ENCODE measurements around the gene EXOC1. TPM values are rescaled to one million over a fixed set of nuclear protein-coding genes. Genes with fewer than 3 reads are reported as not detected.

Gene EXOC1
- total RNA-seq, 1 experiment from 2014 or later = 24.1 TPM

DNA sequence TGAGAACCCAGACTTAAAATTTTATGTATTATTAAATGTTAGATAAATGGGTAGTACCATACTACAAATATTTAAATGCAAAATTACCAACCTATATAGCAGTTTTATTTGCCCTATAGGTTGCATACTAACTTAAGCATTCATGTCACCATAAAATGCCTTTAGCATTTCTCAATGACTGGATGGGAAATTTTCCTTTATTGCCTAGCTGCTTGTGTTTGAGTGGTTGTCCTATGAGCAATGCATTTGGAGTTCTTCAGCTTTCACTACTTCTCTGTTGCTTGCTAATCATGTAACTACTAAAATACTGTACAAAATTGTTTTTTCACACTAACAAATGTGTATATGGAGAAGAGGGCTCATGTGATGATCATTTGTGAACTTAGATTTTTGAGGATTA lies 51.1 kb downstream of the EXOC1 start:
- POLR2A ChIA-PET = no interaction called here
- Histone ChIP-seq H3K36me3 (ENCODE audit: control insufficient read depth, insufficient read depth, low read length) (peaks cover 4% of the 10 kb centered on the region; the same call in 1 of the 2 replicates), H3K4me1 (ENCODE audit: control insufficient read depth, insufficient read depth, low read length) (no peaks in the 10 kb centered on the region), H3K27me3 (ENCODE audit: control insufficient read depth, insufficient read depth, low read length) (no peaks in the 10 kb centered on the region), H3K4me3 (ENCODE audit: low read depth in 2 of 2, low read length in 2 of 2) (no peak overlapping the region), H3K27ac (ENCODE audit: low read length) (no peak overlapping the region), H3K9me3 (ENCODE audit: control insufficient read depth, insufficient read depth, low read depth, low read length) (no peaks in the 10 kb centered on the region)
- TF ChIP-seq REST (IDR thresholded peaks at IDR 0.05; ENCODE audit: insufficient read depth in 1 of 2, low read depth in 2 of 2, low read length in 1 of 2) = no peak
- no peak for TF ChIP-seq TCF7L2 (IDR thresholded peaks at IDR 0.05; ENCODE audit: low read depth, low read length)
- no peak for TF ChIP-seq POLR2AphosphoS5 (IDR thresholded peaks at IDR 0.05; ENCODE audit: low read depth, low read length)
- no peak for TF ChIP-seq SIN3A (IDR thresholded peaks at IDR 0.05; ENCODE audit: borderline replicate concordance, insufficient read depth, low read depth, low read length)
- no peak for TF ChIP-seq CTCF (IDR thresholded peaks at IDR 0.05)
- ATAC-seq (no peak), DNase-seq (ENCODE audit: low read depth, low spot score) (no peak)
- BruUV-seq (replicated peaks) = TSS peak; percentile 57
- CTCF ChIA-PET = no interaction called here
- in situ Hi-C loops (cut with HindIII; ENCODE audit: low pct_unique_long_range_greater_than_20kb, low sequenced_read_pairs) (no loop called here), intact Hi-C loops (cut with micrococcal nuclease; ENCODE audit: unreplicated experiment) (no loop called here)

DNA sequence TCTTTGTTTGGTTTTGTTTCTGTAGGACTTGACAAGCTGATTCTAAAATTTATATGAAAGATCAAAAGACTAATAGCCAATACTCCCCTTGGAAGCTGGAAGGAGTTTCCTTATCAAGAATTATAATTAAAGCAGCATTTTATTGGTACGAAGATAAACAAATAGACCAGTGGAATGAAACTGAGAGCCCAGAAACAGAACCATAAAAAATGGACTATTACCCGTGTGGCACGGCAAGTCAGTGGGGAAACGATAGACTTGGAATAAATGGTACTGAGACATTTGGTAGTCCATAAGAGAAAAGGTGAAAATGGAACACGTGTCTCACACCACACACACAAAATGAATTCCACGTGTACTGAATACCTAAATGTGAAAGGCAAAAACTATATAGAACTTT lies 52.9 kb downstream of the EXOC1 start:
- POLR2A ChIA-PET = interaction anchor here (0.6 kb wide), 1 partner anchor 282 kb away, joined by 6 read pairs; no protein-coding TSS in a partner anchor
- intact Hi-C loops (cut with micrococcal nuclease; ENCODE audit: unreplicated experiment) = no loop called here
- DNase-seq (ENCODE audit: low read depth, low spot score) = no peak
- TF ChIP-seq TCF7L2 (IDR thresholded peaks at IDR 0.05; ENCODE audit: low read depth, low read length) (no peak), REST (IDR thresholded peaks at IDR 0.05; ENCODE audit: insufficient read depth in 1 of 2, low read depth in 2 of 2, low read length in 1 of 2) (no peak), CTCF (IDR thresholded peaks at IDR 0.05) (no peak), POLR2AphosphoS5 (IDR thresholded peaks at IDR 0.05; ENCODE audit: low read depth, low read length) (no peak), SIN3A (IDR thresholded peaks at IDR 0.05; ENCODE audit: borderline replicate concordance, insufficient read depth, low read depth, low read length) (no peak)
- CTCF ChIA-PET = no interaction called here
- no peak overlapping the region for H3K27ac ChIP-seq (ENCODE audit: low read length)
- no peaks in the 10 kb centered on the region for H3K27me3 ChIP-seq (ENCODE audit: control insufficient read depth, insufficient read depth, low read length)
- in situ Hi-C loops (cut with HindIII; ENCODE audit: low pct_unique_long_range_greater_than_20kb, low sequenced_read_pairs) = no loop called here
- H3K4me1 ChIP-seq (ENCODE audit: control insufficient read depth, insufficient read depth, low read length) = no peaks in the 10 kb centered on the region
- H3K9me3 ChIP-seq (ENCODE audit: control insufficient read depth, insufficient read depth, low read depth, low read length) = no peaks in the 10 kb centered on the region
- H3K4me3 ChIP-seq (ENCODE audit: low read depth in 2 of 2, low read length in 2 of 2) = no peak overlapping the region
- no peak for ATAC-seq
- H3K36me3 ChIP-seq (ENCODE audit: control insufficient read depth, insufficient read depth, low read length) = peaks cover 4% of the 10 kb centered on the region; the same call in 1 of the 2 replicates
- BruUV-seq (replicated peaks) = no TSS peak
